ENCODE measurements around the gene SMIM10L1. TPM values are rescaled to one million over a fixed set of nuclear protein-coding genes. Genes with fewer than 3 reads are reported as not detected.

The SMIM10L1 gene
- 7.9 and 10.2 TPM in 2 replicates for total RNA-seq (2014; rRNA removed; shearing (Covaris generic))

GRCh38 chr12:11171145-11171968, at the start of gene SMIM10L1:
SMIM10L1 (plus strand) TSS chr12:11171194; CDS start chr12:11171357, 163 bp downstream.
- peak; percentile 92 for DNase-seq (ENCODE audit: low read depth)

- DNase-seq (ENCODE audit: low read depth), result no peak
Measured at GRCh38 chr12:11130382-11130781, 40.6 kb upstream of the SMIM10L1 start.

GRCh38 chr12:11130999-11131398, 40.0 kb upstream of the SMIM10L1 start:
- DNase-seq (ENCODE audit: low read depth), result no peak

GRCh38 chr12:11133162-11133561, 37.8 kb upstream of the SMIM10L1 start:
- no peak for DNase-seq (ENCODE audit: low read depth)

GRCh38 chr12:11133816-11134215, 37.2 kb upstream of the SMIM10L1 start:
- peak; percentile 5 for DNase-seq (ENCODE audit: low read depth)

GRCh38 chr12:11134305-11134704, 36.7 kb upstream of the SMIM10L1 start, which contains the start of gene TAS2R30:
TAS2R30 (minus strand) TSS chr12:11134644; CDS start chr12:11134244, 400 bp downstream.
- DNase-seq (ENCODE audit: low read depth), result no peak

GRCh38 chr12:11136075-11136474, 34.9 kb upstream of the SMIM10L1 start:
- no peak for DNase-seq (ENCODE audit: low read depth)

- DNase-seq (ENCODE audit: low read depth), result no peak
Measured at GRCh38 chr12:11143352-11143751, 27.6 kb upstream of the SMIM10L1 start.

- DNase-seq (ENCODE audit: low read depth), result no peak
Measured at GRCh38 chr12:11144297-11144696, 26.7 kb upstream of the SMIM10L1 start.

- no peak for DNase-seq (ENCODE audit: low read depth)
Measured at GRCh38 chr12:11147420-11147819, 23.6 kb upstream of the SMIM10L1 start.

GRCh38 chr12:11150832-11151231, 20.2 kb upstream of the SMIM10L1 start:
- DNase-seq (ENCODE audit: low read depth), result no peak

GRCh38 chr12:11152725-11153124, 18.3 kb upstream of the SMIM10L1 start:
- DNase-seq (ENCODE audit: low read depth), result no peak

GRCh38 chr12:11154400-11154925, 16.5 kb upstream of the SMIM10L1 start:
- no peak for DNase-seq (ENCODE audit: low read depth)

- DNase-seq (ENCODE audit: low read depth), result no peak
Measured at GRCh38 chr12:11158885-11159444, 12.0 kb upstream of the SMIM10L1 start.

- no peak for DNase-seq (ENCODE audit: low read depth)
Measured at GRCh38 chr12:11162502-11162901, 8.5 kb upstream of the SMIM10L1 start.

GRCh38 chr12:11164384-11164783, 6.6 kb upstream of the SMIM10L1 start:
- no peak for DNase-seq (ENCODE audit: low read depth)

GRCh38 chr12:11166300-11166699, 4.7 kb upstream of the SMIM10L1 start:
- DNase-seq (ENCODE audit: low read depth), result no peak

- no peak for DNase-seq (ENCODE audit: low read depth)
Measured at GRCh38 chr12:11170810-11171144, 217 bp upstream of the SMIM10L1 start.

GRCh38 chr12:11171969-11172675, 1.1 kb downstream of the SMIM10L1 start:
- DNase-seq (ENCODE audit: low read depth), result peak; percentile 26

- DNase-seq (ENCODE audit: low read depth), result peak; percentile 1
Measured at GRCh38 chr12:11174022-11174421, 3.0 kb downstream of the SMIM10L1 start.

- no peak for DNase-seq (ENCODE audit: low read depth)
Measured at GRCh38 chr12:11178250-11178649, 7.3 kb downstream of the SMIM10L1 start.

GRCh38 chr12:11182529-11182928, 11.5 kb downstream of the SMIM10L1 start:
- no peak for DNase-seq (ENCODE audit: low read depth)
